Stimulated activated CD4-positive, alpha-beta T cell treated with anti-CD3 and anti-CD28 coated beads, Interleukin-1b, Interleukin-23, amount 100 ng/mL, for 24 hours (primary cell): ENCODE data around the gene SEC24B.

Experiments
- DNase-seq, 4 experiments: peaks; one replicate each; pipeline ENCODE4 v3.0.0-alpha.2; 2020; ENCODE audit warnings: low read depth in 4 of 4, low spot score in 1 of 4

SEC24B gene

GRCh38 chr4:109433205-109434006 lies at the start of gene SEC24B:
TSS of gene SEC24B (plus strand) at chr4:109433815. CDS start at chr4:109433870, 55 bp downstream.
- peak; percentile 64 to 84 (median 75) for DNase-seq

- DNase-seq = no peak
Measured at GRCh38 chr4:109383823-109384222, 49.8 kb upstream of the SEC24B start.

GRCh38 chr4:109385260-109385659 lies 48.4 kb upstream of the SEC24B start:
- DNase-seq = no peak

DNA sequence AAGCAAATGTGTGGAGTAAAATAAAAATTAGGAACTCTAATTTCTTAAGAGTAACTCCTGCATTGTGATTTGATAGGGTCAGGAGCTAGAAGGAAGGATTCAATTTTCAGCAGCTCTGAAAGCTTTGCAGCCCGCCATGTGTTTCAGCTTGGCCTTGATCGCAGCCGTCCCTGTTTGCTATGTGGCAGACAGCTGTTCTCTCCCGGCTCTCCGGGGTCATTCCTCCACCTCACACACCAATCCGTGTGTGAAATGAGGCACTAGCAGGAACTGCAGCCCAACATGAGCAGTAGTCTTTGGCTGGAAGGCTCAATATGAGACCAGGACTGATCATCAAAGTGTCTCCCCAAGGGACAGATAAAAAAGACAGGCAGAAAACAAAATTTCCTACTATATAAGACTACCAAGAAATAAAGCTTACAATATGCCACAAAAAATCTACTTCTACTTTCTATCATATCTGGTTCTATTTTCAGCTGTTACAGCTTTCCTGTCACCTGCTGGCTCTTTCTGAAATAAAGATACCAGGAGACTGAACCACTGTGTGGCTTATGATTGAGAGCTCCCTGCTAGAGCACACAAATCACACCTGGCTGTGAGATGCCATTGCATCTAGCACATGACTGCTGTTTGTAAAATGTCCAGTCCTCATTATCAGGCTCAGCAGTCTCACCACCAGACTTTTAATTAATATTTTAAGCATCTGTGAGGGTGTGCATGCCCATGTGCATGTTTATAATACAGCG lies 44.1 kb upstream of the SEC24B start:
- no peak for DNase-seq

DNA sequence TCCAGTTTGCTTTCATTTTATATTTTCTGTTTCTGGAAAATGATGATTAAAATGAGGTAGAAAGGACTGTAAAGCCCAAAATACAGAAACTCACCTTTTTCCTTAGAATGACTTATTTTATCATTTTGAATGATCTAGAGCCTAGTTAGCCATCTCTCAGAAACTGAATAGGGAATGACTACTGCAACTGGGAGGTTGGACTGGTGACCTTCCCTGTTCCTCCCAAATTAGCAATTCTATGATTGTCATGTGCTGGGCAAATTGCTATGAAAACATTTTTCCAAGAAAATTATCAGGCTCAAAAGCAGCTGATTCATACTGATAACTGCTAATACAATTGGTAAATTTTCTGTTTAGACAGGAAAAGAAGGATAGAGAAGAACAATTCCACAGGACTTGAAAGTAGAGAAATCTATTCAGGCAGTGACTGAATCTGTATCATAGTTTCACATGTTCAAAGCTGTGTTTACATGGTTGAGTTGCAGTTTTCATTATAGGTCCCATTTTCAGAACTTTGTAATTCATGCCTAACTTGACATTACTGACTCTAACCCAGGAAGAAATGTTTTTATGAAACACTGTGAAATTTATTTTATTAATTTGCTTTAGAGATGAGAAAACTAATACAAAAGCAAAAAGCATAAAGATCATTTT lies 43.4 kb upstream of the SEC24B start:
- no peak for DNase-seq

DNA sequence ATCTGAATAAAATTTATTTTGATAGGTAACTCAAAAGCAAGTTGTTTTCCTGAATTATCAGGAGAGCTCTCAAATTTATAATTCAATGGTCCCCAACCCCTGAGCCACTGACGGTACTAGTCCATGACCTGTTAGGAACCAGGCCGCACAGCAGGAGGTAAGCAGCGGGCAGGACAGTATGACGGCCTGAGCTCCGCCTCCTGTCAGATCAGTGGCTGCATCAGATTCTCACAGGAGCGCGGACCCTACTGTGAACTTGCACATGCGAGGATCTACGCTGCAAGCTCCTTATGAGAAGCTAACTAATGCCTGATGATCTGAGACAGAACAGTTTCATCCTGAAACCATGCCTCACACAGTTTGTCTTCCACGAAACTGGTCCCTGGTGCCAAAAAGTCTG lies 37.9 kb upstream of the SEC24B start:
- DNase-seq = no peak

DNA sequence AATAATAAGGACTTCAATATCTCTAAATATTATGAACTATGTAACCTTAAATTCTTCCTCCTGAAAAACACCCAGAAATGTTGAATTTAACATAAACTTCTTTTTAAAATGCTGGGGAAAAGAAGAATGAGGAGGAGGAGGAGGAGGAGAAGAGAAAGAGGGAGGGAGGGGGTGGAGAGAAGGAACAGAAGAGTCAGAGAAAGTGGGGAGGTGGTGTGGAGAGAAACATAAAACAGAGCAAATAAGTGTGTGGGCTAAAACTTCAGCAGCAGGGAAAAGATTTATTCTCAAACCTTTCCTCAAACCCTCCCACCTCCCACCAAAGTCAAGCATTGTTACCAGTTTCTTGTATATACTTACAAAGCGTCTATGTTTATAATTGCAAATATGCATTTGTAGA lies 34.7 kb upstream of the SEC24B start:
- DNase-seq = no peak

DNA sequence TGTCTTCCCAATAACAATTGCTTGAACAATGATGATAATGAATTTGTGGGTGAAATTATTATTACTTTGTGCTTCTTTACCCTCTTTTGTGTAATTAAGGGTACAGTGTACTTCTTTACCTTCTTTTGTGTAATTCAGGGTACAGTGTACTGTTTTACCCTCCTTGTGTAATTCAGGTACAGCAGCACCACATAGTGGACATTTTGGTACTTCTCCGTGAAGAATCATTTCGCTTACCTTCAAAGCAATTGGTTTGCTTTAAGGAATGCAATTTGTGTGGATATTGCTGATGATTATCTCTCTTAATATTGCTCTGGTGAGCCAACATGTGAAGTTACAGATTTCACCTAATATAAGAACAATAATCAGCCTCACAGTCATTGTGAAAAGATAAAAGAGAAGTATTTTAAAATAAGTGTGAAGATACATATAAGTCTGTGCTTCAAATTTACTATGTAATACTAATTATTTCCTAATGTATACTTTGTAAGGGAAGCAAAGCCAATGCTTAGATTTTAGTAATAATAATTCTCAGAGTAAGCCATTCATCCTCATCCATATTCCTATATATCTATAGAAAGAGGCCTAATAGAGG lies 27.2 kb upstream of the SEC24B start:
- DNase-seq = peak in 1 of 4 experiments; percentile 7

GRCh38 chr4:109407027-109407737 lies 26.4 kb upstream of the SEC24B start:
- no peak for DNase-seq

GRCh38 chr4:109408711-109409110 lies 24.9 kb upstream of the SEC24B start:
- no peak for DNase-seq

DNA sequence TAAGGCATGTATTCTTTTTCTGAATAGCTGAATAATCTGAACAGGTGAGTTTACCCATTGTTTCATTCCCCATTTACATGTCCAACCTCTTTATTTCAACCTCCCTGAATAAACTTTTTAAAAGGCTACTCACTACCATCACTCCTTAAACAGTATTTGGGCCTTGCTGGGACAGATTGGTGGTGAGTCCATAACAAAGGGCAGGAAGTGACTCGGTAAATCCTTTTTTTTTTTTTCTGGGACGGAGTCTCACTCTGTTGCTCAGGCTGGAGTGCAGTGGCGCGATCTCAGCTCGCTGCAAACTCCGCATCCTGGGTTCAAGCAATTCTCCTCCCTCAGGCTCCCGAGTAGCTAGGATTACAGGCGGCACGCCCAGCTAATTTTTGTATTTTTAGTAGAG lies 23.4 kb upstream of the SEC24B start:
- DNase-seq = no peak

DNA sequence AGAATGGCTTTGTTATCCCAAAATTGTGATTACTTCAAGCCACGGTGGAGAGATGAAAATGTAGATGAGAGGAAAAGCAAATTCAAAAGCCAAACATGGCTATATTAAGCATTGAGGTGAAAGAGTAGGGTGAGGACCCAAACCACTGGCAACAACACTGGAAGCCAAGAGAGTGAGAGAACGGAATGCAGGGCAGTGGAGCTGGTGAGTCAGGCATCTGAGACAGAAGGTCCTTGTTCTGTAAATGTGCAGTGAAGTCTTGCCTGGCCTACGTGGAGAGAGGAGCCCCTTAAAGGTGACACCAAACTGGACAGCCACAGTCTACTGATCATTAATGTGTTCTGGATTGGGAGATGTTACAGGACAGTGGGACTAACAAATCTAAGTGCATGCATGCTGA lies 22.8 kb upstream of the SEC24B start:
- no peak for DNase-seq

GRCh38 chr4:109411964-109412363 lies 21.7 kb upstream of the SEC24B start:
- DNase-seq = no peak

- no peak for DNase-seq
Measured at GRCh38 chr4:109412776-109413175, 20.8 kb upstream of the SEC24B start.

DNA sequence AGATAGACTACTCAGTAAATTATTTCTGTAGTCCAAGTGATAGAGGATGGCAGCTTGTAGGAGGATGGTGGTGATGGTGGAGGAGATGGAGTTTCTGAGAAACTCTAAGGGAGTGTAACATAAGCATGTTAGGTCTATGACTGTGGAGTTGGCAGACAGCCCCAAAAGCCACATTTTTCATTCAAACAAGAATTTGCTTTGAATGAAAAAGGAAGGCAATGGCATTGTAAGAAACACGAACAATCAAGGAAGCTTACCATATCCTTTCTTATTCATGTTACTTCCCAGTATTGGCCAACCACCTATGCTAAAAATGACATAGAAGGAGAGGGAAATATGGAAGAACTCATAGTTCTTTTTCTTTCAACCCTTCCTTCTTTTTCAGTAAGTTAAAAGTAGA lies 18.7 kb upstream of the SEC24B start:
- DNase-seq = no peak

DNA sequence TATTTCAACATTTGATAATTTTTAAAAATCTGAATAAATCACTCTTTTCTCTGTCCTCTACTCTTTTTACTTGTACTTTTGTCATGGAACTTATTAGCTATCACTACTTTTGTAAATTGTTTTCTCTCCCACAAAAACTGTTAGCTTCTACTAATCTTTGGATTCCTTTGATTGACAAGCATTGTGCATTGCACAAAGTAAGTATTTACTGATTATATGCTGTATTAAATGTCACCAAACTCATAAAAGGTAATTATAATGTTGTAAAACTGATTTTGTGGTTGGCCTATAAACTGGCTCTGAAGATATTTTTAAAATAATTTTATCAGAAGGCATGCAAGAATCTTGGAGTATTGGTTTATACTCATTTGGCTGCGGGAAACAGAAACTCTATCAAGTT lies 15.0 kb upstream of the SEC24B start:
- no peak for DNase-seq

- no peak for DNase-seq
Measured at GRCh38 chr4:109419679-109420078, 13.9 kb upstream of the SEC24B start.

DNA sequence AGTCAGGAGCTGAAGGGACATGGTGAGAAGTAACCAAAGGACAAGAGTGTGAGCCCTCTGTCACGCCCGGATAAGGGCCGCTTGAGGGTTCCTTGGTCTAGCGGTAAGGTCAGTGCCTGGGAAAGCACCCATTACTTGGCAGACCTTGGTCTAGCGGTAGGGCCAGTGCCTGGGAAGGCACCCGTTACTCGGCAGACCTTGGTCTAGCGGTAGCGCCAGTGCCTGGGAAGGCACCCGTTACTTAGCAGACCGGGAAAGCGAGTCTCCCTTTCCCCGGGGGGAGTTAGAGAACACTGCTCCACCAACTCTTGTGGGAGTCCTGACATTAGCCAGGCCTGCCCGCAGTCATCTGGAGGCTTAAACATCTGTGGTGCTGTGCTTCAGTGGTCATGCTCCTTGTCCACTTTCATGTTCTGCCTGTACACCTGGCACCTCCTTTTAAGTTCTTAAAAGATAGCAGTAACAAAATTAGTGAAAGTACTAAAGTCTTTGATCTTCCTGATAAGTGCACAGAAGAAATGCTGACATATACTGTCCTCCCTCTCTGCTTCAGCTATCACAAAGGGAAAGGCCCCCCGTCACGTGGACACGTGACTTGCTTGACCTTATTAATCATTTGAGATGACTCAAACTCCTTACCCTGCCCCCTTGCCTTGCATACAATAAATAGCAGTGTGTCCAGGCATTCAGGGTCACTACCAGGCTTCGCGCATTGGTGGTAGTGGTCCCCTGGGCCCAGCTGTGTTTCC lies 9.3 kb upstream of the SEC24B start:
- DNase-seq = no peak

DNA sequence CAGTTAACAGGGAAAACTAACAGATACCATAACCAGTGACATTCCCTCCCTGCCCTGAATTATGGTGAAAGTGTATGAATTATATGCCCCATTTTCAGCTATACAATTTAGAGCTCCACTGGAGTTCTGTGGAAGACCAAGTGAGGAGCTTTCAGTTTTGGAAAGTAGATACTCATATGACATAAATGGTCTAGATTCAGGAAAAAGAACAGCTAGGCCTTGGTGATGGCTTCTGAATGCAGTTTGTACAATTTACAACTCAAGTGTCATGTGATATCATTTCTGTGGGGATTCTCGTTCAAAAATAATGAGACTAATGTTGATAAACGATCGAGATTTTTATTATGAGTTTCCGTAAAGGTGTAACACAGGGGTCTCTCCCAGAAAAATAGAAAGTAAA lies 8.2 kb upstream of the SEC24B start:
- no peak for DNase-seq

DNA sequence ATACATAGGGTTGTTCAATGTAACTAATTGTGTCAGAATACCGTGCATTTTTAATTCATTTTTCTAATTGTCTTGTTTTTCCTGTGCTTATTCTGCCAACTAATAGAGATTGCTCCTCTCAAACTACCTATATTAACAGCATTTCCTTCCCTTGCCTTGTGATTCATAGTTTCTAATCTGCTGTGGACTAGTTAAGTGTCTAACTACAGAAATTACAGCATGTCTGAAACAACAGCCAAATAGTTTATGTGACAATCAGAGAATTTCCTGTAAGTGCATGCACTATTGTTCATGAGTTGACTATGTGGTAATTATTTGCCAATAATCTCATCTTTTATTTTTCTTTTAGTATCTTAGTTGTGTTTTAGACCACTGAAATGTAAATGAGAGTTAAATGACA lies 4.1 kb upstream of the SEC24B start:
- no peak for DNase-seq
